GM12875 (cell line): Measurements from ENCODE around the gene LPCAT3.

Experiments used
- H3K4me3 ChIP-seq: one replicate; pipeline ENCODE4 v1.5.1; 2011; ENCODE audit warnings: low read depth, low read length, control low read depth
- TF ChIP-seq, protein P1 (sequence below): IDR thresholded peaks from 2 replicates; pipeline ENCODE4 v1.5.1; 2011; ENCODE audit warnings: low read depth, mild to moderate bottlenecking, control low read depth, inconsistent platforms, low read length, moderate library complexity, borderline replicate concordance; ENCODE audit not compliant: insufficient read depth

LPCAT3 gene

GRCh38 chr12:6998715-6999451, 19.4 kb downstream of the LPCAT3 start:
- no peak overlapping the region for H3K4me3 ChIP-seq
- TF ChIP-seq, protein P1, sequence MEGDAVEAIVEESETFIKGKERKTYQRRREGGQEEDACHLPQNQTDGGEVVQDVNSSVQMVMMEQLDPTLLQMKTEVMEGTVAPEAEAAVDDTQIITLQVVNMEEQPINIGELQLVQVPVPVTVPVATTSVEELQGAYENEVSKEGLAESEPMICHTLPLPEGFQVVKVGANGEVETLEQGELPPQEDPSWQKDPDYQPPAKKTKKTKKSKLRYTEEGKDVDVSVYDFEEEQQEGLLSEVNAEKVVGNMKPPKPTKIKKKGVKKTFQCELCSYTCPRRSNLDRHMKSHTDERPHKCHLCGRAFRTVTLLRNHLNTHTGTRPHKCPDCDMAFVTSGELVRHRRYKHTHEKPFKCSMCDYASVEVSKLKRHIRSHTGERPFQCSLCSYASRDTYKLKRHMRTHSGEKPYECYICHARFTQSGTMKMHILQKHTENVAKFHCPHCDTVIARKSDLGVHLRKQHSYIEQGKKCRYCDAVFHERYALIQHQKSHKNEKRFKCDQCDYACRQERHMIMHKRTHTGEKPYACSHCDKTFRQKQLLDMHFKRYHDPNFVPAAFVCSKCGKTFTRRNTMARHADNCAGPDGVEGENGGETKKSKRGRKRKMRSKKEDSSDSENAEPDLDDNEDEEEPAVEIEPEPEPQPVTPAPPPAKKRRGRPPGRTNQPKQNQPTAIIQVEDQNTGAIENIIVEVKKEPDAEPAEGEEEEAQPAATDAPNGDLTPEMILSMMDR, result no peak

GRCh38 chr12:6996040-6996441, 22.2 kb downstream of the LPCAT3 start:
- H3K4me3 ChIP-seq, result no peak overlapping the region
- TF ChIP-seq, protein P1, result no peak

- no peak overlapping the region for H3K4me3 ChIP-seq
- TF ChIP-seq, protein P1, result no peak
Observed at GRCh38 chr12:6987956-6988553, 30.2 kb downstream of the LPCAT3 start.

DNA sequence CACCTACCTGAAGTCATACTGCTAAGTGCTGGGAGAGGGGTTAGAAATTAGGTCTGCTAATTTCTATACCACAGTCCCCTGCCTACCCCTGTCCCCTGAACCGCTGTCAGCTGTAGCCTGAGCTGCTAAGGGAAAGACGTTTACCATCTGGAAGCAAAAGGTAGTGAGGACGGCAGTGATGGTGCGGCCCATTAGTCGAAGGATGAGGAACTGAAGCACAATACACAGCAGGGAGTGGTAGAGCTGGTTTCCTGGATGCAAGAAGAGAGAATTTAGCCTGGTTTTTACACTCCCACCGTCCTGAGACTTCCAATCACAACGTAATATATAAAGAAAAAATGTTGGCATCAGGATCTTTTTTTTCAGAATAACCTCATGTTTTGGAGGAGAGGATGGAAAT, 35.7 kb downstream of the LPCAT3 start:
- TF ChIP-seq, protein P1, result no peak
- H3K4me3 ChIP-seq, result no peak overlapping the region

- TF ChIP-seq, protein P1, result no peak
Observed at GRCh38 chr12:6981152-6982052, 36.9 kb downstream of the LPCAT3 start.

DNA sequence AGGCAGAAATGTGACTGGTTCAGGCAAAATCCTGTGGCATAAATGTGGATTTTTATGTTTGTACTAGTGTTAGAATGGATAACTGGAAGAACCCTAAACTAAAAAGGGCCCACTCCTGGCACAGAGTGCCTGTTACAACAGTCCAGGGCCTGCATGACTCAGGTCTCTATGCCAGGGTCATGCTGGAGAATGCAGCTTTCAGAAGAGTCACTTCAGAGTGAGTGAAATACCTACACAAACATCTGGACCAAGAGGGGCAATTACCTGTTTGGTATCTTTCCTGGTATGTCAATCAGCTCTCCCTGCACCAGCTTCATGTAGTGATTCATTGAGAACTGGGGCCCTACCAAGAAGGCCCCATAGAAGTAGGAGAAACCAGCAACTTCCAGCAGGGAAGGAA, 37.5 kb downstream of the LPCAT3 start:
- H3K4me3 ChIP-seq, result no peak overlapping the region
- TF ChIP-seq, protein P1, result no peak

More at GRCh38 chr12:6981152-6982052, 36.9 kb downstream of the LPCAT3 start:
- no peak overlapping the region for H3K4me3 ChIP-seq

DNA sequence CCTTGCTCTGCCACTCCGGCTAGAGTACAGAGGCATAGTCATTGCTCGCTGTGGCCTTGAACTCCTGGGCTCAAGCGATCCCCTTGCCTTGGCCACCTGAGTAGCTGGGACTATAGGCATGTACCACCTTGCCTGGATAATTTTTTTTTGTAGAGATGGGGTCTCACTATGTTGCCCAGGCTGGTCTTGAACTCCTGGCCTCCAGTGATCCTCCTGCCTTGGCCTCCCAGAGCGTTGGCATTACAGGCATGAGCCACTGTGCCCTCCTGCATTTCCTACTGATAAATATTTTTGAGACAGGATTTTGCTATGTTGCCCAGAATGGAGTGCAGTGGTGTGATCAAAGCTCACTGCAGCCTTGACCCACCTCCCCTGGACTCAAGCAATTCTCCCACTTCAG, 38.2 kb downstream of the LPCAT3 start:
- no peak overlapping the region for H3K4me3 ChIP-seq
- TF ChIP-seq, protein P1, result no peak
